GM18909 (cell line): Measurements from ENCODE around the gene FKBP2.

ENCODE experiments used
- ATAC-seq: cut with Tn5 transposase; IDR thresholded peaks from one replicate; pipeline ENCODE4 v1.9.1; 2021; ENCODE audit warnings: mild to moderate bottlenecking; ENCODE audit not compliant: unreplicated experiment, poor library complexity

FKBP2 gene

DNA sequence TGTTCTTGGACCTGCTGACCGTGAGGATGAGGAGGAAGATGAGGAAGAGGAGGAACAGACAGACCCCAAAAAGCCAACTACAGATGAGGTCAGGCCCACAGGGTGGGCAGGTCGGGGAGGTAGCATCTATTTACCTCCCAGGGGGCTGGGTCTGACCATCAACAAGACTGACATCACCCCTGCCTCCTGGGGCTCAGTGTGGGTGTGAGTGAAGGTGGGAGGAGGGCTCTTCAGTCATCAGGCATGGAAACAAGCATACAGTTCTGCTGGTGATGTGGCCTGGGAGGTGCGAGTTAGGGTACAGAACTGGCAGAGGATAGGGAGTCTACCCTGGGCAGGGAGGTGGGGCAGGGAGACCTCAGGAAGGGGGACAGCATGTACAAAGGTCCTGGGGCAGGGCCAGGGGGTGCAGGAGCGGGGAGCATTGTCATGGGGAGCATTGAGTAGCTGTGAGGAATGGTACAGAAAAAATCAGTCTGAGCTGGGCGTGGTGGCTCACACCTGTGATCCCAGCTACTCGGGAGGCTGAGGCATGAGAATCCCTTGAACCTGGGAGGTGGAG, 19.3 kb downstream of the FKBP2 start:
- ATAC-seq: no peak

- ATAC-seq: no peak
Measured at GRCh38 chr11:64261556-64262080, 20.7 kb downstream of the FKBP2 start.

- ATAC-seq: no peak
Measured at GRCh38 chr11:64262271-64263002, 21.5 kb downstream of the FKBP2 start.

- no peak for ATAC-seq
Measured at GRCh38 chr11:64263021-64263946, 22.4 kb downstream of the FKBP2 start.

DNA sequence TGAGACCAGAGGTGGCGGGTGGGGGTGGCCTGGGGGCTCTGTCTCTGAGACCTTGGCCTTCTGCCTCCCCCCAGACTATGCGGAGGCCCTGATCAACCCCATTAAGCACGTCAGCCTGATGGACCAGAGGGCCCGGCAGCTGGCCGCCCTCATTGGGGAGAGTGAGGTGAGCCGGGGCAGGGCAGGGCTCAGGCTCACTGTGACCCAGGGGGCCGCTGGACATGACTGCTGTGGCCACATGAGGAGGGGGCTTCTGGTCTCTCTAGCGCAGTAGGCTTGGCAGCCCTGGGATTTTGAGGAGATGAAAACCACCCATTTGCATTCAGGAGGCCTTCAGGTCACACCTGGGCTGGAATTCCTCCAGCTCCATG, 23.0 kb downstream of the FKBP2 start:
- no peak for ATAC-seq

- ATAC-seq: no peak
Measured at GRCh38 chr11:64264371-64264852, 23.5 kb downstream of the FKBP2 start.

DNA sequence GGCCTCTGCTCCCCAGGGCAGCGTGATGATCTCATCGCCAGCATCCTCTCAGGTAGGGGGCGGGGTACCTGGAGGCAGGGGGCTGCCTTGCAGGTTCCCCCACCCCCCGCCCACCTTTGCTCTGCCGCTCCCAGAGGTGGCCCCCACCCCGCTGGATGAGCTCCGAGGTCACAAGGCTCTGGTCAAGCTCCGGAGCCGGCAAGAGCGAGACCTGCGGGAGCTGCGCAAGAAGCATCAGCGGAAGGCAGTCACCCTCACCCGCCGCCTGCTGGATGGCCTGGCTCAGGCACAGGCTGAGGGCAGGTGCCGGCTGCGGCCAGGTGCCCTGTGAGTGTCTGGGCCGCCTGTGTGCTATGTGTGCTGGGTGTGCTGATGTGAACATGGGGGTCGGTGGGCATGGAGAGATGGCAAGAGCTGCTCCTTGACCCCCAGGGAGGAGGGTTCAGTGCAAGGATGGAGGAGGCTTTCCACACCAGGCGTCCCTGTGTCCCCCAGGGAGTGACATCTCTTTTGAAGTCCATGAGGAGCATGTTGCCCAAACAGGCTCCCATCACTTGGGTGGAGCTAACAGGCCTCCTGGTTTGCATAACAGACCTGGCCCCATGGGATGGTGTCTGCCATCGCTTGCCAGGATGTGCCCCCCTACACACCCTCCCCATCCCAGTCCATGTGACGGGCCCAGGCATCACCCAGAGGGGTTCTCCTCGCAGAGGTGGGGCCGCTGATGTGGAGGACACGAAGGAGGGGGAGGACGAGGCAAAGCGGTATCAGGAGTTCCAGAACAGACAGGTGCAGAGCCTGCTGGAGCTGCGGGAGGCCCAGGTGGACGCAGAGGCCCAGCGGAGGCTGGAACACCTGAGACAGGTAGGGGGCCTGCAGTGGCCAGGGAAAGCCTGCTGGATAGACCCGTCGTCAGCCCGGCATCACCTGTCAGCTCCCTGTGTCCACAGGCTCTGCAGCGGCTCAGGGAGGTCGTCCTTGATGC, 24.6 kb downstream of the FKBP2 start:
- ATAC-seq: no peak

DNA sequence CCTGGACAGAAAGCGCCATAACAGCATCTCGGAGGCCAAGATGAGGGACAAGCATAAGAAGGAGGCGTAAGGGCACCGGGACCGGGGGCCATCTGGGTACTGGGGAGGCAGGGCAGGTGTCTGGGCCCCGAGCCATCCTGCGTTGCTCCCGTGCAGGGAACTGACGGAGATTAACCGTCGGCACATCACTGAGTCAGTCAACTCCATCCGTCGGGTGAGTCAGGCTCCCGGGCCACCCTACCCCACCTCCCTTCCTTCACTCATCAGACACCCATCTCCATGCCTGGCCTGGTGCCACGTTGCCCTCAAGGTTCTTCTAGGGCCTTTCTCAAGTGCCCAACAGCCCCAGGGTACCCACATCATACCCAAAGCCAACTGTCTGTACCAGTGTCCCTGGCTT, 25.4 kb downstream of the FKBP2 start:
- no peak for ATAC-seq

GRCh38 chr11:64267207-64267945, 26.5 kb downstream of the FKBP2 start:
- no peak for ATAC-seq

- no peak for ATAC-seq
Measured at GRCh38 chr11:64268025-64268892, 27.4 kb downstream of the FKBP2 start.

DNA sequence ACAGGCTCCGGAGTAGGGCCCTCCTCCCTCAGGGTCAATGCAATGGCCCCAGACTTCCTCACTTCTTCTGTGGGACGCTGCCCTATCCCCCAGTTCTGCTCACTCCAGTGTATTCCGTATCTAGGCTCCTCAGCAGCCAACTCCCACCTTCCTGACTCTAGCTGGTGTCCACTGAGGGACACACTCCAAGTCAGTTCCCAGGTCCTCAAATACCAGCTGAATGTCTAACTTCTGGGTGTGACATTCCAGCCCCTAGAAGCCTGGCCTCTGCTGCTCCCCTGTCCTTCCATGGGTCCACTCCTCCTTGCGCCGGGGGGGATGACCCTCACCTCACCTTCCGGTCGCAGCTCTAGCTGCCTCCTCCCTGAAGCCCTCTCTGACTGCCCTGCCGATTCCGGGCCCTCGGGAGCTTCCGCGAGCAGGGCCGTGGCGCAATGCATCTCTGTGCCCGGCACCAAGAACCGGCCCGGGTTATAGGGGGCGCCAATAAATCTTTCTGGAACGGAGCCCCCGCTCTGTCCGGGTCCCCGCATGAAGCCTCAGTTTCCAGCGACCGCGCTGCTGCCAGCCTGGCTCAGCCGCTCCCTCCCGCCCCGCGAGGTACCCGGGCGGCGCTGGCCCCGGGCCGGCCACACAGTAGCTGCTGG, 28.1 kb downstream of the FKBP2 start:
- ATAC-seq: peak; percentile 16

- peak; percentile 70 for ATAC-seq
Measured at GRCh38 chr11:64269540-64270220, 28.8 kb downstream of the FKBP2 start.

GRCh38 chr11:64275031-64275800, 34.3 kb downstream of the FKBP2 start:
- ATAC-seq: no peak

GRCh38 chr11:64275841-64276240, 34.9 kb downstream of the FKBP2 start:
- ATAC-seq: no peak

DNA sequence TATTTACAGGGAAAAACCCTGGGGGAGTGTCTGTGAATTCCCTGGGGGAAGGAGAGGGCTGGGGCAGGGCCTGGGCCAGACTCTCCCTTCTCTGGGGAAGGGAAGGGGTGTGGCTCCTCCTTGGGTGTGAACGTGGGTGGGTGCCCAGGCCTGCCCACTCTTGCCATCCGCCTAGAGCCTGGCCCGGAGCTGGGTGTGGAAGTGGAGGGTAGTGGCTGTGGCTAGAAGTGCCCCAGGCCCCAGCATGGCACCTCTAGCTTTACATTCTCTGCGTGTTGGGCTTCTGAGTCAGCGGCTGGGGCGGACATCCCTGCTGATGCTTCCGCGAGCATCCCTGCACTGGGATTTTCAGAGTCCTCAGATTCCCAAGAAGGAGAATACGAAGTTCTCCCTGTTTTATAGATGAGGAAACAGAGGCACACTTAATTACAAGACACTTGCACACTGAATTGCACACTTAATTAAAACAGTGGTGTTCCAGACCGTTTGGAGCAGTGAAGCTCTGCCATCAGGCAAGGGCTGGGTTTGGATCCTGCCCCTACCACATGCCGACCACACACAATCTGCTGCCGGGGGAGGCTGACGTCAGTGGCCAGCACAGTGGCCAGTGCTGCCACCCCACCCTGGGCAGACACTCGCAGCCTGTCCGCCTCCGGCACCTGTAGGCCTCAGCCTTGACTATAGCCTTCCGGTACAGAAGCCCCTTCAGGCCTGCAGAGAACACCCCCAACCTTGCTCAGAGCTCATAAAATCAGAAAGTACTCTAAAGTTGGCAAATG, 35.9 kb downstream of the FKBP2 start:
- ATAC-seq: no peak
